RWPE2 (cell line): ENCODE measurements around the gene CCNB2.

Experiments used
- ATAC-seq: fragments of 200-7000 bp; cut with Tn5 transposase; 3 replicates; pipeline ENCODE4 v1.9.1; 2021; ENCODE audit warnings: low read depth
- DNase-seq: peaks from one replicate; pipeline ENCODE4 v3.0.0-alpha.2; 2020; ENCODE audit warnings: low spot score
- H3K27ac ChIP-seq: fragments of 450-650 bp; 2 replicates; pipeline ENCODE4 v1.5.1; 2017; ENCODE audit warnings: mild to moderate bottlenecking; ENCODE audit not compliant: poor library complexity, severe bottlenecking
- H3K27me3 ChIP-seq: fragments of 250-450 bp; sonication (Bioruptor Pico); 2 replicates; pipeline ENCODE4 v1.5.1; 2021; ENCODE audit warnings: mild to moderate bottlenecking, moderate library complexity; ENCODE audit not compliant: insufficient read depth, poor library complexity, severe bottlenecking
- H3K36me3 ChIP-seq: fragments of 250-450 bp; sonication (Bioruptor Pico); 2 replicates; pipeline ENCODE4 v1.5.1; 2020; ENCODE audit warnings: low read depth, mild to moderate bottlenecking, moderate library complexity
- H3K4me1 ChIP-seq: fragments of 250-450 bp; sonication (Bioruptor Pico); 2 replicates; pipeline ENCODE4 v1.5.1; 2021; ENCODE audit warnings: mild to moderate bottlenecking, moderate library complexity; ENCODE audit not compliant: insufficient read depth, poor library complexity, severe bottlenecking
- H3K4me3 ChIP-seq: fragments of 250-450 bp; sonication (Bioruptor Pico); 2 replicates; pipeline ENCODE4 v1.5.1; 2021; ENCODE audit warnings: mild to moderate bottlenecking, moderate library complexity; ENCODE audit not compliant: severe bottlenecking
- H3K9me3 ChIP-seq: fragments of 250-450 bp; sonication (Bioruptor Pico); 2 replicates; pipeline ENCODE4 v1.5.1; 2021; ENCODE audit warnings: mild to moderate bottlenecking, moderate library complexity; ENCODE audit not compliant: severe bottlenecking
- CTCF ChIP-seq: fragments of 450-650 bp; IDR thresholded peaks from one replicate; pipeline ENCODE4 v1.5.1; 2017; ENCODE audit warnings: mild to moderate bottlenecking, moderate library complexity; ENCODE audit not compliant: poor library complexity, severe bottlenecking

Gene CCNB2

GRCh38 chr15:59157396-59157795, 52.5 kb downstream of the CCNB2 start:
- H3K27ac ChIP-seq: no peak overlapping the region
- DNase-seq (peak; percentile 15), ATAC-seq (no peak)
- peaks cover 98% of the 10 kb centered on the region for H3K36me3 ChIP-seq
- no peak for TF ChIP-seq CTCF
- H3K9me3 ChIP-seq: no peaks in the 10 kb centered on the region
- no peak overlapping the region for H3K4me3 ChIP-seq
- no peaks in the 10 kb centered on the region for H3K27me3 ChIP-seq
- no peaks in the 10 kb centered on the region for H3K4me1 ChIP-seq

GRCh38 chr15:59157840-59158700, 53.1 kb downstream of the CCNB2 start:
- TF ChIP-seq CTCF: no peak
- no peak overlapping the region for H3K27ac ChIP-seq
- H3K36me3 ChIP-seq: peaks cover 98% of the 10 kb centered on the region
- no peaks in the 10 kb centered on the region for H3K9me3 ChIP-seq
- H3K4me1 ChIP-seq: no peaks in the 10 kb centered on the region
- H3K27me3 ChIP-seq: no peaks in the 10 kb centered on the region
- no peak overlapping the region for H3K4me3 ChIP-seq
- DNase-seq: peak; percentile 30
- no peak for ATAC-seq

GRCh38 chr15:59158701-59159034, 53.7 kb downstream of the CCNB2 start:
- ATAC-seq (no peak), DNase-seq (peak; percentile 29)
- H3K27me3 ChIP-seq: no peaks in the 10 kb centered on the region
- H3K36me3 ChIP-seq: peaks cover 98% of the 10 kb centered on the region
- H3K9me3 ChIP-seq: no peaks in the 10 kb centered on the region
- no peak overlapping the region for H3K4me3 ChIP-seq
- TF ChIP-seq CTCF: no peak
- no peak overlapping the region for H3K27ac ChIP-seq
- H3K4me1 ChIP-seq: no peaks in the 10 kb centered on the region

- no peak for TF ChIP-seq CTCF
- Histone ChIP-seq H3K27me3 (no peaks in the 10 kb centered on the region), H3K4me1 (no peaks in the 10 kb centered on the region), H3K4me3 (no peak overlapping the region), H3K36me3 (peaks cover 98% of the 10 kb centered on the region), H3K27ac (no peak overlapping the region), H3K9me3 (no peaks in the 10 kb centered on the region)
- peak; percentile 69 for DNase-seq
- ATAC-seq: no peak
Measured at GRCh38 chr15:59159210-59159609, 54.3 kb downstream of the CCNB2 start.
